DOHH2 (cell line): ENCODE results near the gene RNF130.

Source experiments
- EZH2phosphoT487 ChIP-seq: fragments of 200-600 bp; sonication (generic); IDR thresholded peaks from 2 replicates; pipeline ENCODE4 v1.6.1; 2017; ENCODE audit warnings: borderline replicate concordance, mild to moderate bottlenecking, antibody characterized with exemption, low read length, moderate library complexity, mixed read lengths
- TF ChIP-seq, protein P1 (sequence below): fragments of 200-600 bp; sonication (generic); IDR thresholded peaks from one replicate; pipeline ENCODE4 v1.5.1; 2014; ENCODE audit warnings: antibody characterized with exemption, mild to moderate bottlenecking, low read depth, low read length; ENCODE audit not compliant: poor library complexity, severe bottlenecking

DNA sequence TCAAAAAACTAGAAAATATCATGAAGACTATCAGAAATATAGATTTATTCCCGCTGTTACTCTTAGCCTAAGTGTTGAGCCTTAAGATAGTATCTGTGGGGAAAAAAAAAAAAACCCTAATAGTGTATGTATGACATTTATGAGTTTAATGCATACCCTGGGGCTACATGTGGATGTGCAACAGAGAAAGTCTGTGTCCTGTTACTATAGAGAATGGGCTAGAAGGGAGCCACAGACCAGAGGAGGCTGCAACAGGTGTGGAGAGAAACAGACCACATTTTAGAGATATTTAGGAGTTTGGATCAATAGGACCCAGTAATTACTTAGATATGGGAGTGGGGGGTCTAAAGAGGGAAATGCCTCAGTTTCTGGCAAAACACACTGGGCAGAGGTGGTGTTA, 15.4 kb downstream of the RNF130 start:
- TF ChIP-seq, protein P1, sequence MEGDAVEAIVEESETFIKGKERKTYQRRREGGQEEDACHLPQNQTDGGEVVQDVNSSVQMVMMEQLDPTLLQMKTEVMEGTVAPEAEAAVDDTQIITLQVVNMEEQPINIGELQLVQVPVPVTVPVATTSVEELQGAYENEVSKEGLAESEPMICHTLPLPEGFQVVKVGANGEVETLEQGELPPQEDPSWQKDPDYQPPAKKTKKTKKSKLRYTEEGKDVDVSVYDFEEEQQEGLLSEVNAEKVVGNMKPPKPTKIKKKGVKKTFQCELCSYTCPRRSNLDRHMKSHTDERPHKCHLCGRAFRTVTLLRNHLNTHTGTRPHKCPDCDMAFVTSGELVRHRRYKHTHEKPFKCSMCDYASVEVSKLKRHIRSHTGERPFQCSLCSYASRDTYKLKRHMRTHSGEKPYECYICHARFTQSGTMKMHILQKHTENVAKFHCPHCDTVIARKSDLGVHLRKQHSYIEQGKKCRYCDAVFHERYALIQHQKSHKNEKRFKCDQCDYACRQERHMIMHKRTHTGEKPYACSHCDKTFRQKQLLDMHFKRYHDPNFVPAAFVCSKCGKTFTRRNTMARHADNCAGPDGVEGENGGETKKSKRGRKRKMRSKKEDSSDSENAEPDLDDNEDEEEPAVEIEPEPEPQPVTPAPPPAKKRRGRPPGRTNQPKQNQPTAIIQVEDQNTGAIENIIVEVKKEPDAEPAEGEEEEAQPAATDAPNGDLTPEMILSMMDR = no peak
- TF ChIP-seq EZH2phosphoT487 = no peak
